GM12873 (cell line): ENCODE results near the gene GGA1.

ENCODE experiments used
- CTCF ChIP-seq: IDR thresholded peaks from 2 replicates; pipeline ENCODE4 v1.5.1; 2012; ENCODE audit warnings: low read depth, mild to moderate bottlenecking, moderate library complexity, low read length, control low read depth; ENCODE audit not compliant: insufficient read depth; ENCODE audit errors: missing control alignments

GGA1 gene

GRCh38 chr22:37568448-37569008, 40.1 kb upstream of the GGA1 start:
- no peak for TF ChIP-seq CTCF

GRCh38 chr22:37569009-37569920, 39.4 kb upstream of the GGA1 start:
- no peak for TF ChIP-seq CTCF

- TF ChIP-seq CTCF = no peak
Observed at GRCh38 chr22:37569921-37570660, 38.5 kb upstream of the GGA1 start.

- no peak for TF ChIP-seq CTCF
Observed at GRCh38 chr22:37570661-37570976, 38.0 kb upstream of the GGA1 start.

GRCh38 chr22:37571258-37571991, 37.2 kb upstream of the GGA1 start:
- no peak for TF ChIP-seq CTCF

- TF ChIP-seq CTCF = no peak
Observed at GRCh38 chr22:37571992-37572373, 36.7 kb upstream of the GGA1 start.

- no peak for TF ChIP-seq CTCF
Observed at GRCh38 chr22:37575490-37576003, 33.1 kb upstream of the GGA1 start.
